Heart left ventricle (tissue), 16 donors: ENCODE measurements around the gene ZNF423. TPM values are rescaled to one million over a fixed set of nuclear protein-coding genes. Genes with fewer than 3 reads are reported as not detected.
A peak's percentile ranks its signal among the peaks of the same experiment; 100 is the strongest.
"Not testable (repeated sequence)": the region's sequence is repeated elsewhere in the genome, so short reads cannot be mapped to it uniquely, and the experiment has no call there.

Source experiments
- ATAC-seq, 4 donors: fragments of 200-7000 bp; cut with Tn5 transposase; one replicate each; pipeline ENCODE4 v1.9.1; 2020 to 2022; ENCODE audit warnings: moderate library complexity in 4 of 4, mild to moderate bottlenecking in 3 of 4, moderate number of reproducible peaks in 1 of 4
- DNase-seq, 5 donors: peaks; one replicate each; pipeline ENCODE4 v3.0.0-alpha.2; 2020
- H3K27ac ChIP-seq, 12 donors: fragments of 200-600 bp; sonication (generic) in 4 of 12; one replicate each; pipeline versions ENCODE4 v1.5.0 to v1.8.0; 2016 to 2022; ENCODE audit warnings: mild to moderate bottlenecking in 2 of 12
- H3K27me3 ChIP-seq, 9 donors: fragments of 200-600 bp; sonication (generic) in 2 of 9; one replicate each; pipeline versions ENCODE4 v1.5.1 to v1.8.0; 2016 to 2022; ENCODE audit warnings: mild to moderate bottlenecking in 3 of 9
- H3K36me3 ChIP-seq, 9 donors: fragments of 200-600 bp; sonication (generic) in 2 of 9; one replicate each; pipeline versions ENCODE4 v1.5.0 to v1.8.0; 2018 to 2022; ENCODE audit warnings: mild to moderate bottlenecking in 2 of 9
- H3K4me1 ChIP-seq, 12 donors: fragments of 200-600 bp; sonication (generic) in 4 of 12; one replicate each; pipeline versions ENCODE4 v1.5.0 to v1.8.0; 2016 to 2022; ENCODE audit warnings: mild to moderate bottlenecking in 3 of 12
- H3K4me3 ChIP-seq, 12 donors: fragments of 200-600 bp; sonication (generic) in 4 of 12; one replicate each; pipeline versions ENCODE4 v1.5.0 to v1.8.0; 2017 to 2022; ENCODE audit warnings: mild to moderate bottlenecking in 9 of 12, moderate library complexity in 4 of 12
- H3K9me3 ChIP-seq, 12 donors: fragments of 200-600 bp; sonication (generic) in 4 of 12; one replicate each; pipeline versions ENCODE4 v1.5.0 to v1.8.0; 2016 to 2022; ENCODE audit warnings: mild to moderate bottlenecking in 1 of 12
- POLR2A ChIP-seq, 2 donors: fragments of 450-650 bp; IDR thresholded peaks; one replicate each; pipeline ENCODE4 v1.6.1; 2017; ENCODE audit warnings: antibody characterized with exemption in 2 of 2, mild to moderate bottlenecking in 2 of 2, moderate library complexity in 2 of 2
- WGBS, 4 donors: extraction: QIAGEN DNeasy Blood & Tissue Kit in 2 of 4; methylation state at CpG; one replicate each; pipeline versions ENCODE4 v1.1.5 to v1.1.7; 2013 to 2018; 5-methylcytosine and 5-hydroxymethylcytosine counted together
- intact Hi-C, 10 donors: fragments of 100-400 bp; cut with DNase I; formaldehyde crosslinking; loops; one replicate each; pipeline versions ENCODE4 v1.11.1 to v1.14.2; 2022
- polyA plus RNA-seq, 2 donors: library from polyadenylated mRNA; stranded (reverse); fragments of 200-250 nt; gene quantifications; one replicate each; pipeline ENCODE4 v1.2.3, GENCODE V29; 2013
- total RNA-seq, 9 donors: library from RNA; depleted of rRNA in 2 of 9; stranded (reverse); fragments of >200 nt in 2 of 9; fragmentation: NEBNext Ultra II Directional in 3 of 9; extraction: Animal tissue kit (Norgen Biotek cat#: 25700) in 3 of 9; gene quantifications; one replicate each; pipeline versions ENCODE4 v1.1.0 to v1.2.4, GENCODE V29; 2016 to 2023
- TF ChIP-seq, protein P1 (sequence below), 12 donors: fragments of 200-600 bp; sonication (generic) in 4 of 12; IDR thresholded peaks; one replicate each; pipeline versions ENCODE4 v1.5.0 to v1.8.0; 2018 to 2022; ENCODE audit warnings: antibody characterized with exemption in 12 of 12, mild to moderate bottlenecking in 5 of 12
- donor health status: ischemic (EF 13 %, LVEDD 7.1; RV severe dilation, severe dysfunction).
- donor health status: healthy with polysubstance abuse.
- donor health status: DM: no; HTN: yes; CAD: no.
- donor health status: DM: no; HTN: no; CAD: no.
- donor health status: ischemic (EF 25% LVEDD 6.9; RV normal size, moderate dysfunction).
- donor health status: ischemic (EF 25% LVEDD 5.7; RV mildly dilated, moderate dysfunction).
- donor health status: healthy.
- donor health status: DM: yes; HTN: yes; CAD: no.
- donor health status: ischemic (EF 35%, LVEDD 5.7; RV mildly dilated, moderate dysfunction).
- donor health status: nonischemic (EF 11% LVEDD 7.7; RV severe dilation, severe dysfunction).
- donor health status: DM: yes; HTN: yes; CAD: no.
- donor health status: PGD.
- donor health status: ischemic (EF 29% LVEDD 5.4; RV normal size, mild dysfunction).
- donor health status: nonischemic (EF 23%, LVEDD 6.1; RV moderate dilation, normal function).

The ZNF423 gene
- total and polyA plus RNA-seq, 11 donors: 1.8 to 10.4 (median 5.7) TPM

GRCh38 chr16:49513040-49513439 is 342.9 kb downstream of the ZNF423 start:
- Histone ChIP-seq H3K4me1 (no peaks in the 10 kb centered on the region), H3K4me3 (no peak overlapping the region), H3K27me3 (no peaks in the 10 kb centered on the region), H3K9me3 (no peaks in the 10 kb centered on the region), H3K36me3 (peaks cover 0 to 3% (median 0%) of the 10 kb centered on the region in 9 donors), H3K27ac (no peak overlapping the region)
- DNase-seq (no peak), ATAC-seq (peak in 3 of 4 donors; percentile 29 to 69 (median 47))
- intact Hi-C loops: no loop called here
- 67 to 81% (median 77%) methylated on average over 7 of the region's 7 CpGs for WGBS, 4 donors
- TF ChIP-seq POLR2A (IDR thresholded peaks at IDR 0.05): no peak
- TF ChIP-seq, protein P1, sequence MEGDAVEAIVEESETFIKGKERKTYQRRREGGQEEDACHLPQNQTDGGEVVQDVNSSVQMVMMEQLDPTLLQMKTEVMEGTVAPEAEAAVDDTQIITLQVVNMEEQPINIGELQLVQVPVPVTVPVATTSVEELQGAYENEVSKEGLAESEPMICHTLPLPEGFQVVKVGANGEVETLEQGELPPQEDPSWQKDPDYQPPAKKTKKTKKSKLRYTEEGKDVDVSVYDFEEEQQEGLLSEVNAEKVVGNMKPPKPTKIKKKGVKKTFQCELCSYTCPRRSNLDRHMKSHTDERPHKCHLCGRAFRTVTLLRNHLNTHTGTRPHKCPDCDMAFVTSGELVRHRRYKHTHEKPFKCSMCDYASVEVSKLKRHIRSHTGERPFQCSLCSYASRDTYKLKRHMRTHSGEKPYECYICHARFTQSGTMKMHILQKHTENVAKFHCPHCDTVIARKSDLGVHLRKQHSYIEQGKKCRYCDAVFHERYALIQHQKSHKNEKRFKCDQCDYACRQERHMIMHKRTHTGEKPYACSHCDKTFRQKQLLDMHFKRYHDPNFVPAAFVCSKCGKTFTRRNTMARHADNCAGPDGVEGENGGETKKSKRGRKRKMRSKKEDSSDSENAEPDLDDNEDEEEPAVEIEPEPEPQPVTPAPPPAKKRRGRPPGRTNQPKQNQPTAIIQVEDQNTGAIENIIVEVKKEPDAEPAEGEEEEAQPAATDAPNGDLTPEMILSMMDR (IDR thresholded peaks at IDR 0.05): peak in 5 of 12 donors; percentile 9 to 24 (median 13)

- Histone ChIP-seq H3K27ac (no peak overlapping the region), H3K4me3 (no peak overlapping the region), H3K4me1 (no peaks in the 10 kb centered on the region), H3K27me3 (no peaks in the 10 kb centered on the region), H3K9me3 (no peaks in the 10 kb centered on the region), H3K36me3 (peaks cover 0 to 3% (median 0%) of the 10 kb centered on the region in 9 donors)
- intact Hi-C loops: loop anchor here in 1 of 10 donors (1.0 kb wide), 1 partner anchor 23 kb away; no protein-coding TSS in a partner anchor
- 92 to 96% (median 93%) methylated on average over 12 to 25 of the region's 25 CpGs for WGBS, 4 donors
- TF ChIP-seq, protein P1 (IDR thresholded peaks at IDR 0.05): no peak
- no peak for TF ChIP-seq POLR2A (IDR thresholded peaks at IDR 0.05)
- DNase-seq (no peak), ATAC-seq (no peak)
These were observed 345.1 kb downstream of the ZNF423 start for GRCh38 chr16:49510654-49511305.

- no peak for DNase-seq
- no peak for TF ChIP-seq POLR2A (IDR thresholded peaks at IDR 0.05)
- TF ChIP-seq, protein P1 (IDR thresholded peaks at IDR 0.05): no peak
- H3K27me3 ChIP-seq: no peaks in the 10 kb centered on the region
- 91 to 97% (median 95%) methylated on average over 8 of the region's 8 CpGs for WGBS, 4 donors
- no peak overlapping the region for H3K27ac ChIP-seq
- no peaks in the 10 kb centered on the region for H3K9me3 ChIP-seq
- intact Hi-C loops: loop anchor here in 1 of 10 donors (1.0 kb wide), 1 partner anchor 23 kb away; no protein-coding TSS in a partner anchor
- H3K4me1 ChIP-seq: no peaks in the 10 kb centered on the region
- H3K4me3 ChIP-seq: no peak overlapping the region
- H3K36me3 ChIP-seq: peaks cover 0 to 3% (median 0%) of the 10 kb centered on the region in 9 donors
- no peak for ATAC-seq
These were observed 345.8 kb downstream of the ZNF423 start for GRCh38 chr16:49510141-49510540.

DNA sequence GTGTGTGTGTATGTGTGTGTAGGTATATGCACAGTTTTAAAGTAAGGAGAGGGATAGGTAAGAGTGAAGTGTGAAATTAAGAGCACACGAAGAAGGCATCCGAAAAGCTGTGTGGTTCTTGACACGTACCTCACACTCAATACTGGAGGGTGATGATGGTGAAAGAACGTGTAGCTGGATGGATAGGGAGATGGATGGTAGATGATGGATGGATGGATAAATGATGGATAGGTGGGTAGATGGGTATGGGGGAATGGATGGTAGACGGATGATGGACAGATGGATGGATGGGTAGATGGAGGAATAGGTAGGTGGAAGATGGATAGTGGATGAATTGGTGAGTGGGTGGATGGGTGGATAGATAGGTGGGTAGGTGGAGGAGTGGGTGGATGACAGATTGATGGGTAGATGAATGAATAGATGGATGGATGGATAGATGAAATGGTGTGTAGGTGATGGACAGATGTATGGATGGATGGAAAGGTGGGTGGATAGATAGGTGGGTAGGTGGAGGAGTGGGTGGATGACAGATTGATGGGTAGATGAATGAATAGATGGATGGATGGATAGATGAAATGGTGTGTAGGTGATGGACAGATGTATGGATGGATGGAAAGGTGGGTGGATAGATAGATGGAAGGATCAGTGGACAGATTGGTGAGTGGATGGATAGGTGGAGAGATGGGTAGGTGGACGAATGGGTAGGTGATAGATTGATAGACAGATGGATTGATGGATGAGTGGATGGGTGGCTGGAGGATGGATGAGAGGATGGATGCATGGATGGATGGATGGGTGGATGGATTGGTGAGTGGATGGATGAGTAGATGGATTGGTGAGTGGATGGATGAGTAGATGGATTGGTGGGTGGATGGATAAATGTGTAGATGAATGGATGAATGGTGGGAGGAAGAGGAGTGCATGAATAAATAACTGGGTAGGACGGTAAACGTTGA is 349.6 kb downstream of the ZNF423 start:
- ATAC-seq, H3K36me3 ChIP-seq, H3K4me3 ChIP-seq, intact Hi-C loops, H3K27ac ChIP-seq, DNase-seq, H3K9me3 ChIP-seq, H3K27me3 ChIP-seq, H3K4me1 ChIP-seq: not testable (repeated sequence)
- 78 to 89% (median 85%) methylated on average over 8 of the region's 8 CpGs for WGBS, 4 donors
